HepG2 (cell line): Measurements from ENCODE around the gene NLRX1.

Experiments used
- CREB1 ChIP-seq, 2 experiments: fragments of 450-650 bp in 1 of 2; IDR thresholded peaks; 2 replicates each; pipeline ENCODE4 v1.6.1; 2016 to 2017; ENCODE audit warnings: control low read depth in 1 of 2, mild to moderate bottlenecking in 1 of 2, missing compliant biosample characterization in 1 of 2, missing genetic modification characterization in 1 of 2
- ESRRA ChIP-seq: sonication (generic); formaldehyde crosslinking; IDR thresholded peaks from 2 replicates; pipeline ENCODE4 v1.5.1; 2020; ENCODE audit warnings: mild to moderate bottlenecking, low read depth, missing genetic modification reagents
- EZH2 ChIP-seq: conservative IDR thresholded peaks from 2 replicates; pipeline ENCODE4 v1.6.1; 2012; ENCODE audit warnings: mild to moderate bottlenecking, low read depth, low read length, moderate library complexity
- GABPA ChIP-seq, 2 experiments: IDR thresholded peaks; 2 replicates each; pipeline ENCODE4 v1.6.1; 2011 to 2016; ENCODE audit warnings: low read depth in 2 of 2, low read length in 1 of 2, missing biosample characterization in 1 of 2, missing genetic modification characterization in 1 of 2
- LBX2 ChIP-seq: sonication (generic); formaldehyde crosslinking; IDR thresholded peaks from 2 replicates; pipeline ENCODE4 v1.5.0; 2020; ENCODE audit warnings: missing genetic modification reagents, mild to moderate bottlenecking, borderline replicate concordance
- MTF2 ChIP-seq: sonication (generic); formaldehyde crosslinking; IDR thresholded peaks from 2 replicates; pipeline ENCODE4 v1.5.0; 2020; ENCODE audit warnings: missing genetic modification reagents, borderline replicate concordance
- PHF20 ChIP-seq: sonication (generic); formaldehyde crosslinking; IDR thresholded peaks from 2 replicates; pipeline ENCODE4 v1.5.0; 2020; ENCODE audit warnings: mild to moderate bottlenecking, missing genetic modification reagents
- REPIN1 ChIP-seq: sonication (generic); formaldehyde crosslinking; IDR thresholded peaks from 2 replicates; pipeline ENCODE4 v1.8.0; 2022; ENCODE audit warnings: missing genetic modification reagents, low read depth, mild to moderate bottlenecking, borderline replicate concordance
- ZBTB4 ChIP-seq: sonication (generic); formaldehyde crosslinking; IDR thresholded peaks from 2 replicates; pipeline ENCODE4 v1.4.0; 2020; ENCODE audit warnings: missing genetic modification reagents, mild to moderate bottlenecking, borderline replicate concordance
- ZNF430 ChIP-seq: sonication (generic); formaldehyde crosslinking; IDR thresholded peaks from 2 replicates; pipeline ENCODE4 v1.9.0; 2021; ENCODE audit warnings: mild to moderate bottlenecking, missing genetic modification reagents
- ZNF776 ChIP-seq: sonication (generic); formaldehyde crosslinking; IDR thresholded peaks from 2 replicates; pipeline ENCODE4 v1.4.0; 2020; ENCODE audit warnings: mild to moderate bottlenecking, missing genetic modification reagents
- TF ChIP-seq, protein P1 (sequence below): sonication (generic); formaldehyde crosslinking; IDR thresholded peaks from 2 replicates; pipeline ENCODE4 v1.5.0; 2020; ENCODE audit warnings: mild to moderate bottlenecking, missing genetic modification reagents, moderate library complexity

DNA sequence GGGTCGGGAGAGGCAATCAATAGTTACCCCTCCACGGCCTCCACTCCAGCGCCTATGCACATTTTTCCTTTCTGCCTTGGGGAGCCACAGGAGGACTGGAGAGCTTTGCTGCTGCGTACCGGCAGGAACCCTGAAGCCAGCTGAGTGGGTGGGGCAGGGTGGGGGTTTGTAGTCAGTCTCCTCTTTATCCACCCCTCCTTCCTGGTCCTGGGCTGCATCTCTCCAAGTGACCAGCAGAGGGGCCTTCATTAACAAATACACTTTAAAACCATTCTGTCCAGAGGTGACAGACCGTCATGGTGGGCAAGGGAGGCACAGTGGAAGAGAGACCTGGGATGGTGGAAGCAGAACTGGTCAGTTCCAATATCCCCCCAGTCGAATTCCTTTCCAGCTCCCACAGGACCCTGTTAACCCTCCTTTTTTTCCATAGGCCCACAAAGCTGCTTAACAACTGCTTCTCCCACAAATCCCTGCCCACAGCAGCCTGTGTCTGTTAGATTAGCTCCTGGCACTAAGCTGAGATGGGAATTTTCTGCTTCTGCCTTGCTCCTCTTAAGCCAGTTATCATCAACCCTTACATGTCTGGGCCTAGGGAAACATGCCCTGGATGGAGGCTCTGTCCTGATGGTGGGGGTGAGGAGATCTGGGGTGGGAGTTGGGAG is 23.6 kb upstream of the NLRX1 start:
- TF ChIP-seq ZNF430 (CRISPR knock-in tag) (no peak), EZH2 (no peak), CREB1 (IDR thresholded peaks at IDR 0.05) (no peak), CREB1 (CRISPR knock-in tag; IDR thresholded peaks at IDR 0.05) (no peak), LBX2 (CRISPR knock-in tag) (no peak), ESRRA (CRISPR knock-in tag) (no peak), ZBTB4 (CRISPR knock-in tag) (no peak), PHF20 (CRISPR knock-in tag) (no peak), MTF2 (no peak), GABPA (IDR thresholded peaks at IDR 0.05; ENCODE audit: low read depth, low read length) (no peak), GABPA (CRISPR knock-in tag; IDR thresholded peaks at IDR 0.05; ENCODE audit: low read depth) (no peak), REPIN1 (CRISPR knock-in tag) (no peak), ZNF776 (CRISPR knock-in tag) (no peak)
- TF ChIP-seq, protein P1, sequence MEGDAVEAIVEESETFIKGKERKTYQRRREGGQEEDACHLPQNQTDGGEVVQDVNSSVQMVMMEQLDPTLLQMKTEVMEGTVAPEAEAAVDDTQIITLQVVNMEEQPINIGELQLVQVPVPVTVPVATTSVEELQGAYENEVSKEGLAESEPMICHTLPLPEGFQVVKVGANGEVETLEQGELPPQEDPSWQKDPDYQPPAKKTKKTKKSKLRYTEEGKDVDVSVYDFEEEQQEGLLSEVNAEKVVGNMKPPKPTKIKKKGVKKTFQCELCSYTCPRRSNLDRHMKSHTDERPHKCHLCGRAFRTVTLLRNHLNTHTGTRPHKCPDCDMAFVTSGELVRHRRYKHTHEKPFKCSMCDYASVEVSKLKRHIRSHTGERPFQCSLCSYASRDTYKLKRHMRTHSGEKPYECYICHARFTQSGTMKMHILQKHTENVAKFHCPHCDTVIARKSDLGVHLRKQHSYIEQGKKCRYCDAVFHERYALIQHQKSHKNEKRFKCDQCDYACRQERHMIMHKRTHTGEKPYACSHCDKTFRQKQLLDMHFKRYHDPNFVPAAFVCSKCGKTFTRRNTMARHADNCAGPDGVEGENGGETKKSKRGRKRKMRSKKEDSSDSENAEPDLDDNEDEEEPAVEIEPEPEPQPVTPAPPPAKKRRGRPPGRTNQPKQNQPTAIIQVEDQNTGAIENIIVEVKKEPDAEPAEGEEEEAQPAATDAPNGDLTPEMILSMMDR (CRISPR knock-in tag): peak; percentile 75
